NCI-H146 treated with DMSO at 0.1 percent for 48 hours (cell line): ENCODE data around the gene FRK.
A peak's percentile ranks its signal among the peaks of the same experiment; 100 is the strongest.
"Not testable (repeated sequence)": the region's sequence is repeated elsewhere in the genome, so short reads cannot be mapped to it uniquely, and the experiment has no call there.

Experiments
- DNase-seq: peaks from one replicate; lab custom pipeline; 2025; ENCODE audit not compliant: unreplicated experiment; lab: John Stamatoyannopoulos, UW

The FRK gene

DNA sequence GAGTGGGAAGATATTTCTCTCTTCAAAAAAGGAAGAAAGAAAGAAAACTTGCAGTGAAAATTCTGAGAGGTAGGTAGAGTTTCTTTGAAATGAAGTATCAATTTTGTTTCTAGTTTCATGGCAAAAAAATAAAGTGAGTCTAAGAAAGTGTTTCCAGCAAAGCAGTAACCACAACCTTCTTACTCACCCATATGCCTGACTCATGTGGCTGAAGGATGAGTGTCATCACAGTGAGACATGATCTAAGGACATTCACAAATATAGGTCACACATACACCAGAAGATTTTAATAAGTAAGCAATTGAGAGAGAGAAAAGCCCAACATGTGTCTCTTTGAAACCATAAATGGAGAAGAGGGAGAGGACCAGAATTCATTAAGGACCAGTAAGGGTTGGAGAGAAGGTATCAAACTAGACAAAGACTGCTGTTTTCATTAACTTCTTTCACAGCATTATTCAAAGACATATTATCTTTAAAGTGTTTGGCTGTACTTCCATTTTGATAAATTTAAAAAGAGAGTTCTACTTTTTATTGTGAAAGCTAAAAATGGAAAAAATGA, 169.5 kb downstream of the FRK start:
- no peak for DNase-seq

DNA sequence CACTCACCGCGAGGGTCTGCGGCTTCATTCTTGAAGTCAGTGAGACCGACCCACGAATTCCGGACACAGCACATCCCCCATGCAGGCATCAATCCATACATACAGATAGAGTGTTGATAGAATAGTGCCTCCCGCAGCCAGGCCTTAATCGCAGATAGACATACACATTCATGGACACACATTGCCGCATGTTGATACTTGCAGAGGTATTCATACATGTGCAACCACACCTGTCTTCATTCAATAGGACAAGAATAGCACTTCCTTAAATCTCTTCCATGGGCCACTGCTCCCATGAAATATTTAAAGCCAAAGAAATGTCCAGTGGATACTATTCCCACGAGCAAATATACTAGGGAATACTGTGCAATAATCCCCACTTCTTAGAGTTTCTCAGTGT, 170.5 kb downstream of the FRK start:
- no peak for DNase-seq

DNA sequence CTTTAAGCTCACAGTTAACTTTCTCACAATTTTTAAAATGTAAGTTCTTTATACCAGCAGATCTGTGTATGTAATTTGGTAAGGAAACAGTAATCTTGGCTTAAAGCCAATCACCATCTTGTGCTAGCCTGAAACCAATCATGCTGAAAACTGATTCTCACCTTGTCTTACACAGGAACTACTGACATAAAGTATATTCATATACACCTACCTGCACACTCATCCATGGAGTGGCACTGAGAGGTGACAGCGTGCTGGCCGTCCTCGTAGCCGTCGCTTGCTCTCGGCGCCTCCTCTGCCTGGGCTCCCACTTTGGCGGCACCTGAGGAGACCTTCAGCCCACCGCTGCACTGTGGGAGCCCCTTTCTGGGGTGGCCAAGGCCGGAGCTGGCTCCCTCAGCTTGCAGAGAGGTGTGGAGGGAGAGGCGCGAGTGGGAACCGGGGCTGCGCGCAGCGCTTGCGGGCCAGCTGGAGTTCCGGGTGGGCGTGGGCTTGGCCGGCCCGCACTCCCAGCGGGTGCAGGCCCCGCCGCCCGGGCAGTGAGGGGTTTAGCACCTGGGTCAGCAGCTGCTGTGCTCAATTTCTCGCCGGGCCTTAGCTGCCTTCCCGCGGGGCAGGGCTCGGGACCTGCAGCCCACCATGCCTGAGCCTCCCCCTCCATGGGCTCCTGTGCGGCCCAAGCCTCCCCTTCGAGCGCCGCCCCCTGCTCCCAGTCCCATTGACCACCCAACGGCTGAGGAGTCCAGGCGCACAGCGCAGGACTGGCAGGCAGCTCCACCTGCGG, 171.8 kb downstream of the FRK start:
- not testable (repeated sequence) for DNase-seq

DNA sequence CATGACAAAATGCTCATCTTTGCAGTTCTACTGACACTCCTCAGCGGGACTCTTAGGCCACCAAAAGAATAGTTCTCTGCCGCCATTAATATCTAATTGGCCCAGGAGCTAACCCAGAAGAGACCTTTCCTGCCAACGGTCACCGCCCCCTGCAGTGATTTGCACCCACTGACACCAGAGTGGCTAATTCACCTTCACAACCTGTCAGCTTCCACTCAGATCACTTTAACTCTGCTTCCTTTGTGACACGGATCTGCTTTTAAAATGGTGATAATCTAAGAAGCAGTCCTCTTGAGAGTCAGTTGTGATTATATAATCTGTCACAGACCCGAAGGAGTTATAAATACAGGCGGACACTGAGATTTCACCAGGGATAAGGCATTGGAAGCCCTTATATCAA, 172.8 kb downstream of the FRK start:
- DNase-seq, result no peak

DNA sequence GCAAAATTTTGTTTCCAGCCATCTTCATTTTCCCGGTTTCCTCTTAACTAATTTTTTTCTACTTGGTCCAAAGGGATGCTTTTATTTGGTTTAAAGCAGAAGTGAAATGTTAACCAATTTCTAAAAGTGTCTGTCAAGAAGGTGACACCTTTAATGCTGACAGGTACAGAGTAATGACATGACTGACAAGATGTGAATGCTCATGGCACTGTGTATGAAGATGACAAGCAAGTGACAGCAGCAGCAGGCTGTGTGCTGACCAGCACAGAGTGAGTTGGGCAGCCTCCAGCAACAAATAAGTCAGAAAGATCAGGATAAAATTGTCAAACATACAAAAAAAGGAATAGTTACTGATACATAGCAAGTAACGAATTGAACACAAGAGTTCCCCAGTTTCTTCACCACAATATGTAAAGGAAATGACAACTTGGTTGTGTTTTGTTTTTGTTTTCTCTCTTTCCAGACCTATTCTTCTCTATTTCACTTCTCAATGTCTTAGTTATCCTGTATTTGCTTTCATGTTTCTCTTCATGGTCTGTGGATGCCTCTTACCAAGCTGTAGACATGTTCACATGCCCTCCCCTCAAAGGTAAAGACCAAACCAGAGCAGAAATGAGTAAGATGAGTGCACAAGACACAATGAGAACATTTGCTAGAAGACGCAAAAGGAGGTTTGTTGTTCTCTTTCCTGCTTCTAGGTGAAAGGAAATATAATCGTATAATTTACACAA, 174.9 kb downstream of the FRK start:
- DNase-seq, result no peak

DNA sequence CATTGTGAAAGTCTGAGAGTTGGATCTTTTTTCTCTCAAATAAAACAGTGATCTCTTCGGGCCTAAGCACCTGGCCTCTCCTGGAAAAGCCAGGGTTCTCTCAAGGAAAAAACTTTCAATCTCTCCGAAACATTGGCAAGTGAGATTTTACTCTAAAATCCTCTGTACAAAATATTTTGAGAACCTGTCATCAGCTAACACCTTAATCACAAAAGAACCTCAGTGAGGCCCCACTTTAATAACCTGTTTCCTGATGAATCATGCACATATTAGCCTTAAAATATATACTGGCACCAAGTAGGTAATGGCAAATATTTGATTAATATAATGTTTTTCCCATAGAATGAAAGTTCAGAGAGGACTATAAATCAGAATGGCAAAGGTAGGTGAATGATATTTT, 177.9 kb downstream of the FRK start:
- DNase-seq, result no peak

DNA sequence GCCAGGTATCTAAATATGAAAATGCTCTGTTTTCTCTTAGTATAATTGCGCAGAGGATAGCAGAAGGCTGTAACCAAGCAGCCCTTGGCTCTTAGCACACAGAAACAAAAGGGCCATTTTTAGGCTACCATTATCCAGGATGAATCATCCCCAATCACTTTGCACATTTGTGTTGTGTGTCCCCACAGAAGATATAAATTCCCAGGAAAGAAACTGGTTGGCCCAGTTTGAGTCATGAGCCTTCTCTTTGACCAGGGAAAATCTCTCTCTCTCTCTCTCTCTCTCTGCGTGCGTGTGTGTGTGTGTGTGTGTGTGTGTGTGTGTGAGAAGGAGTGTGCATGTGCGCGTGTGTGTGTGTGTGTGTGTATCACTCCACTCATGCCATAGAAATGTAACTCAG, 178.5 kb downstream of the FRK start:
- peak; percentile 41 for DNase-seq
